A673 (cell line): ENCODE data around the gene TMEM45B.

Source experiments
- EZH2 ChIP-seq: fragments of 200-600 bp; sonication (generic); IDR thresholded peaks from 2 replicates; pipeline ENCODE4 v1.6.1; 2017; ENCODE audit warnings: borderline replicate concordance, low read depth, mild to moderate bottlenecking, mixed read lengths, antibody characterized with exemption, low read length; ENCODE audit not compliant: poor library complexity, severe bottlenecking
- TF ChIP-seq, protein P1 (sequence below): fragments of 300-800, 200-600 bp; sonication (generic); conservative IDR thresholded peaks from 2 replicates; pipeline ENCODE4 v1.5.1; 2017; ENCODE audit warnings: low read depth, mild to moderate bottlenecking, antibody characterized with exemption, low read length, moderate library complexity, mixed read lengths

- TF ChIP-seq, protein P1, sequence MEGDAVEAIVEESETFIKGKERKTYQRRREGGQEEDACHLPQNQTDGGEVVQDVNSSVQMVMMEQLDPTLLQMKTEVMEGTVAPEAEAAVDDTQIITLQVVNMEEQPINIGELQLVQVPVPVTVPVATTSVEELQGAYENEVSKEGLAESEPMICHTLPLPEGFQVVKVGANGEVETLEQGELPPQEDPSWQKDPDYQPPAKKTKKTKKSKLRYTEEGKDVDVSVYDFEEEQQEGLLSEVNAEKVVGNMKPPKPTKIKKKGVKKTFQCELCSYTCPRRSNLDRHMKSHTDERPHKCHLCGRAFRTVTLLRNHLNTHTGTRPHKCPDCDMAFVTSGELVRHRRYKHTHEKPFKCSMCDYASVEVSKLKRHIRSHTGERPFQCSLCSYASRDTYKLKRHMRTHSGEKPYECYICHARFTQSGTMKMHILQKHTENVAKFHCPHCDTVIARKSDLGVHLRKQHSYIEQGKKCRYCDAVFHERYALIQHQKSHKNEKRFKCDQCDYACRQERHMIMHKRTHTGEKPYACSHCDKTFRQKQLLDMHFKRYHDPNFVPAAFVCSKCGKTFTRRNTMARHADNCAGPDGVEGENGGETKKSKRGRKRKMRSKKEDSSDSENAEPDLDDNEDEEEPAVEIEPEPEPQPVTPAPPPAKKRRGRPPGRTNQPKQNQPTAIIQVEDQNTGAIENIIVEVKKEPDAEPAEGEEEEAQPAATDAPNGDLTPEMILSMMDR, result no peak
- no peak for TF ChIP-seq EZH2
These were observed 44.7 kb upstream of the TMEM45B start for GRCh38 chr11:129770993-129771392.
